A673 (cell line): ENCODE data around the gene SHROOM2. TPM values are rescaled to one million over a fixed set of nuclear protein-coding genes. Genes with fewer than 3 reads are reported as not detected.
"Not testable (repeated sequence)": the region's sequence is repeated elsewhere in the genome, so short reads cannot be mapped to it uniquely, and the experiment has no call there.

ENCODE experiments used
- BruUV-seq: library from RNA; stranded (reverse); fragments of 400-500 nt; replicated peaks from 2 replicates; lab custom pipeline; 2021; lab: Mats Ljungman, UMichigan
- CTCF ChIA-PET: fragments of 300-600 bp; sonication (Branson Sonifier 250); formaldehyde crosslinking; loops from one replicate; lab custom pipeline; 2022; ENCODE audit warnings: antibody characterized with exemption; lab: Charles Lee
- POLR2A ChIA-PET: fragments of 300-600 bp; sonication (Branson Sonifier 250); formaldehyde crosslinking; loops from one replicate; lab custom pipeline; 2022; ENCODE audit warnings: antibody characterized with exemption; ENCODE audit not compliant: low non-redundant PET; lab: Charles Lee
- DNase-seq: peaks from one replicate; pipeline ENCODE4 v3.0.0-alpha.2; 2015; ENCODE audit warnings: low spot score
- H3K27ac ChIP-seq: fragments of 200-600 bp; sonication (generic); 2 replicates; pipeline ENCODE4 v1.5.1; 2016; ENCODE audit warnings: mixed run types, low read depth, mild to moderate bottlenecking, mixed read lengths, antibody characterized with exemption, low read length; ENCODE audit not compliant: poor library complexity, severe bottlenecking
- H3K27me3 ChIP-seq: fragments of 200-600 bp; sonication (generic); replicated peaks from 2 replicates; pipeline ENCODE4 v1.6.1; 2017; ENCODE audit warnings: mixed run types, low read depth, mild to moderate bottlenecking, mixed read lengths, antibody characterized with exemption, low read length; ENCODE audit not compliant: insufficient read depth, poor library complexity
- H3K36me3 ChIP-seq: fragments of 200-600 bp; sonication (generic); 2 replicates; pipeline ENCODE4 v1.6.1; 2016; ENCODE audit warnings: mixed run types, mild to moderate bottlenecking, mixed read lengths, antibody characterized with exemption, low read length; ENCODE audit not compliant: insufficient read depth, poor library complexity, severe bottlenecking
- H3K4me1 ChIP-seq: fragments of 200-600 bp; sonication (generic); 2 replicates; pipeline ENCODE4 v1.6.1; 2017; ENCODE audit warnings: mixed run types, mild to moderate bottlenecking, mixed read lengths, antibody characterized with exemption, low read length; ENCODE audit not compliant: insufficient read depth, poor library complexity, severe bottlenecking
- H3K4me3 ChIP-seq: fragments of 200-600 bp; sonication (generic); 2 replicates; pipeline ENCODE4 v1.5.1; 2016; ENCODE audit warnings: low read depth, mixed run types, mild to moderate bottlenecking, mixed read lengths, low read length; ENCODE audit not compliant: poor library complexity, severe bottlenecking
- H3K9me3 ChIP-seq: fragments of 200-600 bp; sonication (generic); 2 replicates; pipeline ENCODE4 v1.6.1; 2016; ENCODE audit warnings: mixed run types, low read depth, mild to moderate bottlenecking, mixed read lengths, antibody characterized with exemption, low read length; ENCODE audit not compliant: poor library complexity, severe bottlenecking
- CTCF ChIP-seq: fragments of 300-800, 200-600 bp; sonication (generic); conservative IDR thresholded peaks from 2 replicates; pipeline ENCODE4 v1.5.1; 2017; ENCODE audit warnings: low read depth, mild to moderate bottlenecking, antibody characterized with exemption, low read length, moderate library complexity, mixed read lengths
- EZH2 ChIP-seq: fragments of 200-600 bp; sonication (generic); IDR thresholded peaks from 2 replicates; pipeline ENCODE4 v1.6.1; 2017; ENCODE audit warnings: borderline replicate concordance, low read depth, mild to moderate bottlenecking, mixed read lengths, antibody characterized with exemption, low read length; ENCODE audit not compliant: poor library complexity, severe bottlenecking
- intact Hi-C: fragments of 100-400 bp; cut with micrococcal nuclease; formaldehyde crosslinking; loops from one replicate; pipeline ENCODE4 v1.10.0; 2022; ENCODE audit not compliant: unreplicated experiment
- total RNA-seq: library from RNA; stranded (reverse); gene quantifications from 2 replicates; pipeline ENCODE4 v1.2.3, GENCODE V29; 2021

The SHROOM2 gene
- total RNA-seq, 1 experiment from 2014 or later = 3.7 TPM

- intact Hi-C loops = no loop called here
- ChIA-PET CTCF (no interaction called here), POLR2A (no interaction called here)
- Histone ChIP-seq H3K4me1 (peaks cover 16% of the 10 kb centered on the region), H3K27me3 (no peaks in the 10 kb centered on the region), H3K4me3 (no peak within 1 kb of the TSS), H3K36me3 (no peaks in the 10 kb centered on the region), H3K27ac (no peak within 1 kb of the TSS), H3K9me3 (no peaks in the 10 kb centered on the region)
- TF ChIP-seq CTCF (no peak), EZH2 (no peak)
- DNase-seq = no peak
- no TSS peak for BruUV-seq
Measured at GRCh38 chrX:9765737-9766097, 20.5 kb upstream of the SHROOM2 start, which contains the start of gene GPR143. GPR143 (minus strand) TSS chrX:9765847; CDS start chrX:9765817, 30 bp downstream.

GRCh38 chrX:9767375-9767774 lies 18.9 kb upstream of the SHROOM2 start:
- no peaks in the 10 kb centered on the region for H3K9me3 ChIP-seq
- H3K36me3 ChIP-seq = no peaks in the 10 kb centered on the region
- ChIA-PET CTCF (no interaction called here), POLR2A (no interaction called here)
- DNase-seq = peak; percentile 83
- H3K4me1 ChIP-seq = peaks cover 16% of the 10 kb centered on the region
- intact Hi-C loops = no loop called here
- no peaks in the 10 kb centered on the region for H3K27me3 ChIP-seq
- H3K4me3 ChIP-seq = no peak overlapping the region
- no peak overlapping the region for H3K27ac ChIP-seq
- no TSS peak for BruUV-seq
- TF ChIP-seq CTCF = no peak
- no peak for TF ChIP-seq EZH2

GRCh38 chrX:9768321-9768839 lies 17.8 kb upstream of the SHROOM2 start:
- peak; percentile 26 for DNase-seq
- BruUV-seq, intact Hi-C loops, H3K9me3 ChIP-seq, H3K27ac ChIP-seq, H3K27me3 ChIP-seq, H3K4me3 ChIP-seq, H3K36me3 ChIP-seq: not testable (repeated sequence)
- CTCF ChIA-PET = interaction anchor here (0.6 kb wide), 1 partner anchor 283 kb away, joined by 3 read pairs; no protein-coding TSS in a partner anchor
- POLR2A ChIA-PET = interaction anchor here (0.7 kb wide), 1 partner anchor 23 kb away, joined by 8 read pairs; no protein-coding TSS in a partner anchor
- H3K4me1 ChIP-seq = peaks cover 16% of the 10 kb centered on the region

- intact Hi-C loops = no loop called here
- no peak overlapping the region for H3K4me3 ChIP-seq
- peaks cover 16% of the 10 kb centered on the region for H3K4me1 ChIP-seq
- H3K27me3 ChIP-seq = no peaks in the 10 kb centered on the region
- no peak overlapping the region for H3K27ac ChIP-seq
- ChIA-PET POLR2A (no interaction called here), CTCF (no interaction called here)
- BruUV-seq = no TSS peak
- no peaks in the 10 kb centered on the region for H3K9me3 ChIP-seq
- no peaks in the 10 kb centered on the region for H3K36me3 ChIP-seq
- peak; percentile 52 for DNase-seq
- TF ChIP-seq CTCF = no peak
- no peak for TF ChIP-seq EZH2
Measured at GRCh38 chrX:9770319-9770718, 15.9 kb upstream of the SHROOM2 start.
